Stimulated activated CD8-positive, alpha-beta memory T cell treated with anti-CD3 and anti-CD28 coated beads, Interleukin-12 subunit alpha, Interleukin-12 subunit beta, amount 100 ng/mL, for 24 hours (primary cell): Measurements from ENCODE around the gene RANBP9.
A peak's percentile ranks its signal among the peaks of the same experiment; 100 is the strongest.

Experiments used
- DNase-seq: peaks from one replicate; pipeline ENCODE4 v3.0.0-alpha.2; 2020; ENCODE audit errors: extremely low read depth

Gene RANBP9

GRCh38 chr6:13711733-13712598, at the start of gene RANBP9:
TSS of gene RANBP9 (minus strand) at chr6:13711835. CDS start at chr6:13711505, 330 bp downstream.
- DNase-seq: peak; percentile 73

DNA sequence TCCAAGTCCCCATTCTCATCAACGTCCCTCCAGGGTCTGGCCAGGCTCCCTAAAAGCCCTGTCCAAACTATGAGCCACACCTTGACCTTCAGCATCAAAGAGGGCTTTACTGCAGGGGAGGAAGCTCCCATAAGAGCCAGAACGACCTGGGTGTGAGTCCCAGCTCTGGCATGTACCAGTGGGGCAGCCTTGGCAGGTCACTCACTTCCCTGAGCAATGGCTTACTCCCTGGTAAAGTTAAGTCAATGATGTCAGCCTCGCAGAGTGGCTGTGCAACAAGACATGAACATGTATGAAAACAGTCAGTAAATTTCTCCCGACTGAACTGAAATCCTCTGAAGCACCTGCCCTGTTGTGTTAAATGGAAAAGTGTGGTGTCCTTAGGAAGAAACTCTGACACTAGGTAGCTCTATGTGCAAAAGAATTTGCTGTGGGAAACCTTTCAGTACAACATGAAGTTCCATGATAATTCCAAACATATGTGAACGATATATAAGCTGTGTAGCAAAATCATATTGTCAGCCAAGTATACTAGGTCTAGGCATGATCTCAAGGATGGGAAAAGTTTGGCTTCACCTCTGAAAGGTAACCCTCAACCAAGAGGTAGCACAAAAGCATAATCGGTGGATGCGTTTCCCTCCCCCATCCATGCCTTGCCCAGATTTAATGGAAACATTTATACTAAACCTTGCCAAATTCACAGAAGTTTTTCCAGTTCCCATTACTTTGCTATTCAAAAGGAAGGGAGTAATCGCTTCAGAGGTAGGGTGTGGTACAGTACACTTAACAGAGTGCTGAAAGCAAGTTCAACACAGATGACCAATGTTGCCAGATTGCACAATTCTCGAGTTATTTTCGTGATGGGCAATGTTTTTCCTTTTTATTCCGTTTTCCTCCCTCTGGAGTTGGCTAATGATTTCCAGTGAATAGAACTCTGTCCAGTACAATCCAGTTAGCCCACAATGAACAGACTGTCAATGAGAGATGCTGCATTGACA, 49.0 kb upstream of the RANBP9 start:
- DNase-seq: no peak

GRCh38 chr6:13759025-13759424, 47.4 kb upstream of the RANBP9 start:
- no peak for DNase-seq

GRCh38 chr6:13754644-13755043, 43.0 kb upstream of the RANBP9 start:
- DNase-seq: no peak

DNA sequence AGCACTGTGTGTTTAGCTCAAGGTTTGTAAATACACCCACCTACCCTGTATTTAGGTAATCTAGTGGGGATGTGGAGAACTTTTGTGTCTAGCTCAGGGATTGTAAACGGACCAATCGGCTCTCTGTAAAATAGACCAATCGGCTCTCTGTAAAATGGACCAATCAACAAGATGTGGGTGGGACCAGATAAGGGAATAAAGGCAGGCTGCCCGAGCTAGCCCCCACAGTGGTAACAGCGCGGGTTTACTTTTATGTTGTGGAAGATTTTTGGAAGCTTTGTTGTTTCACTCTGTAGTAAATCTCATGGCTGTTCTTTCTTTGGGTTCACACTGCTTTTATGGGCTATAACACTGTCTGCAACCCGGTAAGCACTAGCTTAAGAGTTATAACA, 32.1 kb upstream of the RANBP9 start:
- DNase-seq: no peak

GRCh38 chr6:13742961-13743735, 31.5 kb upstream of the RANBP9 start:
- DNase-seq: no peak

DNA sequence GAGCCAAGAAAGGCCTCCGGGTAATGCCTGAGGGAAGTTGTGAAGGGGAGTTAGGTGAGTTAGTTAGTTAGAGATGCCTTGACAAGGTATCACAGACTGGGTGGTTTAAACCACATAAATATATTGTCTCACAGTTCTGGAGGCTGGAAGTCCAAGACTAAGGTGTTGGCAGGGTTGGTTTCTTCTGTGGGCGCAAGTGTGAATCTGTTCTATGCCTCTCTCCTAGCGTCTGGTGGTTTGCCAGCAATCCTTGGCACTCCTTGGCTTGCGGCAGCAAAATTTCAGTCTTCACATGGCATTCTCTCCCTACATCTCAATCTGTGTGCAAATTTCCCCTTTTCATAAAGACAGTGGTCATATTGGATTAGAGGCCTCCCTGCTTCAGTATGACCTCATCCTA, 29.7 kb upstream of the RANBP9 start:
- no peak for DNase-seq

DNA sequence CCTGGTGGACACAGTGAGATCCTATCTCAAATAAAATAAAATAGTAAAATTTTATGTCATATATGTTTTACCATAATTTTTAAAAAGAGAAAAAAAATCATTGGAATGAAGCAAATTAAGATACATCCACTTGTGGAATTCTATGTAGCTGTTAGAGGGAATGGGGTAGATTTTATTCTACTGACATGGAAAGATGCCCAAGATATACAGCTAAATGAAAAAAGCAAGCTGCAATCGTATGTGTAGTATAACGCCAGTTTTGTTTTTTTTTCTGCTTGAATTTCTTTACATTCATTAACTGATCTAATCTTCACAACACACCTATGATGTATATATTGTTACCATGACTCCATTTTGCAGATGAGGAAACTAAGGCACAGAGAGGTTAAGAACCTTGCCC, 23.4 kb upstream of the RANBP9 start:
- no peak for DNase-seq

- DNase-seq: no peak
Measured at GRCh38 chr6:13733178-13733887, 21.7 kb upstream of the RANBP9 start.

DNA sequence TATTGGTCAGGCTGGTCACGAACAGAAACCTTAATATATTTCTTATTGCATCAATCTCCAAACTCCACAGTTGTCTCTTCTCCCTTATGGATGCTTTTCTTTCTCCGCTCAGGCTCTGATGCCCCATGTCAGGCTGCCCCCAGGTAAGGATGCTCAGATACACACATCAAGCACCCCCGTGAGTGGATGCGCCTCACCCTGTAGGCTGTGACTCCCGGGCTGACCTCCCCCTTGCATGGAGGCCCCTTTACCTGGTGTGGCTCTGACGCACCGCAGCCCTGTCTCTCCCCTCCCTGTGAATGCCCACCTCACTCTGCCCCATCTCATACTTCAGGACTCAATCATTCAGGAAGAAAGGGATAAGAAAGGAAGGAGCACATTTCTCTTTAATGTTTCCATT, 19.1 kb upstream of the RANBP9 start:
- DNase-seq: no peak

- DNase-seq: no peak
Measured at GRCh38 chr6:13729891-13730290, 18.3 kb upstream of the RANBP9 start.

DNA sequence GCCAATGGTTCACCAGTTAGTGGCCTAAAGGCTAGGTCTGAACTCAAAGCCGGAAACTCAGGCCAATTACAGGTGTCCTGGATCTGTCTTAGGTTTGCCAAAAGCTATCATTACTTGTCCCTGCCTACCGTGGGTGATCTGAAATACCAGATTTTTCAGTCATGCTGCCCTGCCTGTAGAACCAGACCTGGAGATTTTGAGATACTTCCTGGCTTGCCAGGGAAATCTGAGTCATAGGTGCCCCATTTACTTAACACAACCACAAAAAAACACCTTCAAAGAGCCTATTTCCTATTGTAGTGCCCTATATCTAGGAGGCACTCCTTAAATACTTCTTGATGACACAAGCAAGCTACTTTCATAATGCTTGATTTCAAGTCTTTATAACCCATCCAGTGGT, 13.9 kb upstream of the RANBP9 start:
- no peak for DNase-seq

DNA sequence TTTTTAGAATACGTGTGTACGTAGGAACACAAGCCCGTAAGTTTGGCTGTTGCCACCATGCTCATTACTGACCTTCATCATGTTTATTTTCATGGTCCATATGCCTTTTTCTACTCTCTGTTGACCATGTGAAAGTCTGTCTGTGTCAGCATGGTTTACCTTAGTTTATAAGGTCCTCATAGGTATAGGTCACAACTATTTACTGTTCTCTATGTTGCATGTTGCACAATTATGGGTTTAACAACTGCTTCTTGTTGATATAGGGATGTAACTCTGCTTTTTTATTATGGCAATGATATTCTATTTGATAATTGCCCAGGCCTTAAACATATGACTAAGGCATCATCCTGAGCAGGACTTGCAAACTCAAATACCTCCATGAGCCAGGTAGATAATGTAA, 13.4 kb upstream of the RANBP9 start:
- DNase-seq: no peak

GRCh38 chr6:13724182-13724581, 12.5 kb upstream of the RANBP9 start:
- no peak for DNase-seq

DNA sequence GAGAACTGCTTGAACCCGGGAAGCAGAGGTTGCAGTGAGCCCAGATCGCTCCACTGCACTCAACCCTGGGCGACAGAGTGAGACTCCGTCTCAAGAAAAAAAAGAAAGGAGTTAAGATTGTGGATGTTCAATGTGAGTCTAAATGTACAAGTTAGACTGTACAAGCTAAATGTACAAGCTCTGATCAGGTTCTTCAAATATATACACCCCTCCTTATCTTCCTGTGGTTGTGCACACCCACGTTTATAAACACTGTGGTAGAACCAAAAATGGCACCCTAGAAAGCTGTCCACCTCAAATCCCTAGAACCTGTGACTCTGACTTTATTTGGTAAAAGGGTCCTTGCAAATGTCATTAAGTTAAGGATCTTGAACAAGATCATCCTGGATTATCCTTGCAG, 11.2 kb upstream of the RANBP9 start:
- no peak for DNase-seq

DNA sequence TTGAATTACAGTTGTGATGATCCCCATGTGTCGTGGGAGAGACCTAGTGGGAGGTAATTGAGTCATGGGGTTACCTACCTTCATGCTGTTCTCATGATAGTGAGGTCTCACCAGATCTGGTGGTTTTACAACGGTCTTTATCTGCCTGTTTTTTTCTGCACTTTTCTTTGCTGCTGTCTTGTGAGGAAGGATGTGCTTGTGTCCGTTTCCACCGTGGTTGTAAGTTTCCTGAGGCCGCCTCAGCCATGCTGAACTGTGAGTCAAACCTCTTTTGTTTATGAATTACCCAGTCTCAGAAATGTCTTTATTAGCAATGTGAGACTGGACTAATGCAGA, 6.5 kb upstream of the RANBP9 start:
- no peak for DNase-seq

- DNase-seq: no peak
Measured at GRCh38 chr6:13716955-13717295, 5.3 kb upstream of the RANBP9 start.

GRCh38 chr6:13716225-13716954, 4.8 kb upstream of the RANBP9 start:
- DNase-seq: no peak

- no peak for DNase-seq
Measured at GRCh38 chr6:13715444-13715883, 3.8 kb upstream of the RANBP9 start.

DNA sequence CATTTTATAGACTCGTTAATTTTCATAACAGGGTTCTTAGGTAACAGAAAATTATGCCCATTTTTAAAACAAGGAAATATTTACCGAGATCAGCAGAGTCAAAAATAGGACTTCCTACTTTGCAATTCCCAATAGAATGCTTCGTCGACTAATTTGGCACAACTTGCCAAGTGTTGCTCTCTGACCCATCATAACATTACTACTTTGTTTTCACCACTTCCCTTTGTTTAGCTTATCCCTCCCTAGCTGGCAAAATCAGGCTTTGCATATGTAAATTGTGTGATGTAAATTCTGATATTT, 914 bp upstream of the RANBP9 start:
- DNase-seq: no peak

DNA sequence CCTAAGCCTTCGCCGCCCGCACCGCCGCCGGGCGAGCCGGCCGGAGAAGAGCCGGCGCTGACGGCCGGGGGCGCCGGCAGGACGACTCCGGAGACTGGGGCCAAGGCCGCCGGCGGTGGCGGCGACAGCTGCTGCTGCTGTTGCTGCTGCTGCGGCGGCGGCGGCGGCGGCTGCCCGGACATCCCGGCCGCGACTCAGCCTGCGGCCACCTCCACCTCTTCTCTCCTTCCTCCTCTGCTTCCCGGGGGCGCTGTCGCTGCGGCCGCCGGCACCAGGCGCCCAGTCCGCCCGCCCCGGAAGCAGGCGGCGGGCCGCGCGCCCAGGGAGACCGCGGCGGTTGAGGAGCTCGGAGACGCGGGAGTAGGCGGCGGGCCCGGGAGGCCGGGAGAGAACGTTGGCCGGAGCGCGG, 307 bp downstream of the RANBP9 start:
- DNase-seq: no peak
